Ishikawa (cell line): ENCODE measurements around the gene EIF4A3.

Experiments
- CREB1 ChIP-seq: IDR thresholded peaks from 2 replicates; pipeline ENCODE4 v1.6.1; 2012; ENCODE audit warnings: low read depth
- EP300 ChIP-seq: IDR thresholded peaks from 2 replicates; pipeline ENCODE4 v1.6.1; 2012; ENCODE audit warnings: borderline replicate concordance
- TCF12 ChIP-seq: IDR thresholded peaks from 2 replicates; pipeline ENCODE4 v1.6.1; 2012; ENCODE audit warnings: low read depth
- YY1 ChIP-seq: IDR thresholded peaks from 2 replicates; pipeline ENCODE4 v1.6.1; 2012; ENCODE audit warnings: low read depth
- ZBTB7A ChIP-seq: IDR thresholded peaks from 2 replicates; pipeline ENCODE4 v1.6.1; 2012; ENCODE audit warnings: low read depth

- no peak for TF ChIP-seq ZBTB7A
- TF ChIP-seq EP300, result no peak
- no peak for TF ChIP-seq TCF12
- no peak for TF ChIP-seq YY1
- no peak for TF ChIP-seq CREB1
Observed at GRCh38 chr17:80176757-80177156, 29.8 kb upstream of the EIF4A3 start.
